Head of caudate nucleus (tissue), 42 donors: ENCODE results near the gene ESPL1.

Experiments
- DNase-seq, 42 donors: peaks; one replicate each; pipeline versions ENCODE4 v3.0.0 to v3.0.0-alpha.2; 2020 to 2021; ENCODE audit warnings: mixed read lengths in 7 of 42
- intact Hi-C: fragments of 100-400 bp; cut with DNase I; formaldehyde crosslinking; loops from one replicate; pipeline ENCODE4 v1.15.0; 2022

The ESPL1 gene

DNA sequence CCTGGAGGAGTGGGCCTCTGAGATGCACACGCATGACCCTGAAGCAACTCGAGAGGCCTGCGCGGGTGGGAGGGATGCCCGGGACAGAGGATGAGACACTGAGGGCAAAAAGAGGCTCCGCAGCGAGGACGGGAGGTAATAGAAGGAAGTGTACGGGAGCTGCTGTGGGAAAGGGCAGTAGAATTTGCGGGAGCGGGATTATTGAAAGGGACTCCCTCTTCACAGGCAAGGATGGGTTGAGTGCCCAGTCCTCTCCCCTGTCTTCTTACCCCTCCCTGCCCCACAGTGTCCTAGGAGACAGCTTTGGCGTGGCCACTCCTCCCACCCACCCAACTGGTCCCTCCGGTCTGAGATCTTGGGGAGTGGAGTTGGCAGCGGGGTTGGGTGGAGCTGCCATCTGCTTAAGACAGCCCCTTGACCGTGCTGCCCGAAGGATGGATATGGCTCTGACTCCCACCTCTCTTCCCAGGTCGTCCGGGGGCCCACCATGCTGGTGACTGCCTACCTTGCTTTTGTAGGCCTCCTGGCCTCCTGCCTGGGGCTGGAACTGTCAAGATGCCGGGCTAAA, 15.7 kb upstream of the ESPL1 start:
- intact Hi-C loops: loop anchor here (5.0 kb wide), 1 partner anchor 40 kb away; no protein-coding TSS in a partner anchor
- peak in 5 of 42 donors; percentile 16 to 67 (median 38) for DNase-seq

DNA sequence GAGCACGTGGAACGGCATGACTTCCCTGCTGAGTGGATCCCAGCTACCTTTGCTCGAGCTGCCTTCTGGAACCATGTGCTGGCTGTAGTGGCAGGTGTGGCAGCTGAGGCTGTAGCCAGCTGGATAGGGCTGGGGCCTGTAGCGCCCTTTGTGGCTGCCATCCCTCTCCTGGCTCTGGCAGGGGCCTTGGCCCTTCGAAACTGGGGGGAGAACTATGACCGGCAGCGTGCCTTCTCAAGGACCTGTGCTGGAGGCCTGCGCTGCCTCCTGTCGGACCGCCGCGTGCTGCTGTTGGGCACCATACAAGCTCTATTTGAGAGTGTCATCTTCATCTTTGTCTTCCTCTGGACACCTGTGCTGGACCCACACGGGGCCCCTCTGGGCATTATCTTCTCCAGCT, 14.8 kb upstream of the ESPL1 start:
- intact Hi-C loops: loop anchor here (5.0 kb wide), 1 partner anchor 41 kb away; no protein-coding TSS in a partner anchor

DNA sequence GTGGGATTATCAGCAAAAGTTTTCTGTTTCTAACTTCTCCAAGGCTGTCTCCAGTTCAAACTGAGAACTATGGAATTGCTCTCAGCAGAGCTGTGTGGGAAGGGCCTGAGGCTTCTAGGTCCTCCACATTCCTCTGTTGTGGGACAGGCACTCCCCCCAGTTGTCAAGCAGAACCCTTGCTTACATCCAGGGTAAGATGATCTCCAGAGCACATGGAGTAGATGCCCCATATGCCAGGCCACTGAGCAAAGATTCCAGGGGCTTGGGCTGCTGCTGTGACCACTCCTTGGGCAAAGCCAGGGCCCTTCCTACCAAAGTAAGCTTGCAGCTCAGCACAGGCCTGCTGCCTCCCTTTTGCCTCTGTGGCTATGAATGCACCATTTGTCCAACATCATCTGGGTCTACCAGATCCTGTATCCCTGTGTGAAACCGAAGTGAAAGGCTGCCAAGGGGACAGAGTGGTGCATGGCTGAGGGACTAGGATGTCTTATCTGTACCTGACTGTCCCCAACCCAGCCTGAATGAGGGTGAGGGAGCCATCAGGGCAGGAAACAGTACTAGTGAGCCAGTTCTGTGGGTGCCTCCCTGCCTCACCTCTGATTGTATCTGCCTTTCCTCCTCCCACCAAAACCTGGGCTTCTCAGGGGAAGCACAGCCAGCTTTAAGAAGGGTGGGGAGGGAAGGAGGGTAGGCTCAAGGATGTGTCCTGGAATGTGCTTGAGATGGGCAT, 13.1 kb upstream of the ESPL1 start:
- intact Hi-C loops: loop anchor here (5.0 kb wide), 1 partner anchor 43 kb away; no protein-coding TSS in a partner anchor

More for the DNA sequence above, 14.8 kb upstream of the ESPL1 start:
- no peak for DNase-seq

DNA sequence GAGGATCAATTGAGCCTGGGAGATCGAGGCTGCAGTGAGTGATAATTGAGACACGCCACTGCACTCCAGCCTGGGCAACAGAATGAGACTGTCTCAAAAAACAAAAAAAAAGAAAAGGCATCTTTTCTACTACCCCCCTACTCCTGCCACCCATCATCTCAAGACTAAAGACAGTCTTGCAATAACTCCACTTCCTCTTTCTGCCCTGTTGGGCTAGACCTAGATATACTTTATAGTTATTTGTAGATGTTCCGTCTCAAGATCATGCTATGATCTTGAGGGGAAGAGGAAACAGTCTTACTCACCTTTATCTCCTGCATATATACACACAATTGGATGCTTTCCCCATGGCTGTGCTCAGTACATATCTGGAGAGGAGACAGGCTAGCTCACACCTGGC, 12.1 kb upstream of the ESPL1 start:
- intact Hi-C loops: no loop called here
- no peak for DNase-seq

More for the DNA sequence above, 13.1 kb upstream of the ESPL1 start:
- no peak for DNase-seq

DNA sequence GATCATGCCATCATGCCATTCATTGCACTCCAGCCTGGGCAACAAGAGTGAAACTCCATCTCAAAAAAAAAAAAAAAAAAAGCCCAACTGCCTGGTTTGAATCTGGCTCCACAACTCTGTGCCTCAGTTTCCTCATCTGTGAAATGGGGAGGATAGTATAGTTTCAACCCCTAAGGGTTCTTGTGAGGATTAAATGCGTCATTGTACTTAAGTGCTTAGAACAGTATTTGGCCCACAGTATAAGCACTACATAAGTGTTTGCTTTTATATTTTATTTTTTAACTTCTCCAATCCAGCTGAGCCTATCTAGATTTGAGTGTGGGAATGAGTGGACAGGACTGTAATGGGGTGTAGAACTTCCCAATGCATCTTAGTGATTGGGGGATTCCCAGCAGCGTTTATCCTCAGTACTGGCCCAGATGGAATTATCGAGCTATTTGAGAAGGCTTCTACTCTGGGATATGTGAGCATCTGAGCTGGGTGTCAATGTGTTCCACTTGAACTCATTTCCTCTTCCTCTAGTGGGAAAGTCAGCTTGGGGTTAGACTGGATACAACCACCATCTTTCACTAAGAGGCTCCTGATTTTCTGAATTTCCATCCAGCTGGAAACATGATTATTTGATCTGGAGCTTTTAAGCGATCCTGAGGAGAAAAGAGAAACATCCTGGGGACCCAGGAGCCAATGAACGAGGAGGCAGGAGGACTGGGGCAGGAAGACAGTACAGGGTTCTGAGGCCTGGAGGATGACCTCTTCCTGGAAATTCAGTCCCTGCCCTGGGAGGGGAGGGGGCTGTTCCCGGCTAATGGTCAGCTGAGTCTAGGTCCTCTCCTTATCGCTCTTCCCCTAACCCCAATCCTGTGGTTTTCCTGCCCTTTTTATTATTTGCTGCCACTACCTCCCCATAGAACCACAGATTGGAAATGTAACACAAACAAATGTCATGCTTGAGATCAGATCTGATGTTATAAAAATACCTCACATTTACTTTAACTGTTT, 9.3 kb upstream of the ESPL1 start:
- intact Hi-C loops: no loop called here
- no peak for DNase-seq

DNA sequence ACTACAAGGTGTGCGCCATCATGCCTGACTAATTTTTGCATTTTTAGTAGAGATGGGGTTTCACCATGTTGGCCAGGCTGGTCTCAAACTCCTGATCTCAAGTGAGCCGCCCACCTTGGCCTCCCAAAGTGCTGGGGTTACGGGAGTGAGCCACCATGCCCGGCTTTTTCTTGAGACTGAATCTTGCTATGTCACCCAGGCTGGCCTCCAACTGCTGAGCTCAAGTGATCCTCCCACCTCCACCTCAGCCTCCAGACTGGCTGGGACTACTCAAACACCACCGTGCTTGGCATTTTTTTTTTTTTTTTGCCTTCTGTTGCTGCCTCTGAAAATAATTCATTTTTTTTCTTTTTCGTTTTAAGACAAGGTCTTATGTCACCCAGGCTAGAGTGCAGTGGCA, 8.2 kb upstream of the ESPL1 start:
- intact Hi-C loops: no loop called here
- no peak for DNase-seq

DNA sequence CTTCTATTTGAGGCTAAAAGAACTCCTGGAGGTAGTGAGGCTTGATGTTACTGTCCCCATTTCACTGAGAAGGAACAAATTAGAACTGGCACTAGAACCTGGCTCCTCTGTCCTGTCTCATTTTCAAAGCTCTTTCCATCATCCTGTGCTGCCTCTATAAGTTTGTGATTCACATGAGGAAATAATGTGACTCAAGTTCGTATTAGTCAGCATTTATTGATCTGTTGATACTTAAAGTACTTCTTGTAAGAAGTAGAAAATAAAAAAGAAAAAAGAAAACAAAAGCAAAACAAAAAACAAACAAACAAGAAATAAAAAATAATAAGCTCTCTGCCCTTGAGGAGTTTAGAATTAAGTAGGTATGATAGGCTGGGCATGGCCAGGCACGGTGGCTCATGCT, 2.3 kb upstream of the ESPL1 start:
- DNase-seq: no peak
- intact Hi-C loops: loop anchor here (5.0 kb wide), 1 partner anchor 53 kb away; no protein-coding TSS in a partner anchor

DNA sequence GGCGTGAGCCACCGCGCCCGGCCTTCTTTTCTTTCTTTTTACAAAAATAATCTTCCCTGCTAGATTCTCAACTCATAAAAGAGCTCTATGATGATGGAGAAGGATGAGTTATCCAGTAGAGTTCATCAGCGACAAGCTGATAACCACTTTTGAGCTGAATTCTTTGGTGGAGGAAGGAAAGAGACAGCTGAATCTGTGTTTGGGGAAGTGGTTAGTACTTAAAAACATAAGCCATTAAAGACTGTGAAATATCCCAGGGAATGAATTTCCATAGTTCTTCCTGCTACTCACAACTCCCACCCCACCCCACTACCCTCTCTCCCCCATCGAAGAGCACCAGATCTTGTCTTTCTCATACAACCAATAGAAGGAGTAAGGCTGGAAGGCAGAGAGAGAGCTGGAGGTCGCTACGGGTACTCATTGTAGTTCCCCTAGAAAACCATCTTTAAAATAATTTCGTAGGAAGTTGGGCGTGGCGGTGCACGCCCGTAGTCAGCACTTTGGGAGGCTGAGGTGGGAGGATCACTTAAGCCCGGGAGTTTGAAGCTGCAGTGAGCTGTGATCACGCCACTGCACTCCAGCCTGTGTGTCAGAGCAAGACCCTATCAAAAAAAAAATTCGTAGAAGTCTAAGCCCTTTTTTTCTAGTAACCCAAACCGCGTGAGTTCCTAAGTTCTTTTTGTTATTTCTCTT, 647 bp upstream of the ESPL1 start:
- intact Hi-C loops: loop anchor here (5.0 kb wide), 1 partner anchor 55 kb away; no protein-coding TSS in a partner anchor
- no peak for DNase-seq

DNA sequence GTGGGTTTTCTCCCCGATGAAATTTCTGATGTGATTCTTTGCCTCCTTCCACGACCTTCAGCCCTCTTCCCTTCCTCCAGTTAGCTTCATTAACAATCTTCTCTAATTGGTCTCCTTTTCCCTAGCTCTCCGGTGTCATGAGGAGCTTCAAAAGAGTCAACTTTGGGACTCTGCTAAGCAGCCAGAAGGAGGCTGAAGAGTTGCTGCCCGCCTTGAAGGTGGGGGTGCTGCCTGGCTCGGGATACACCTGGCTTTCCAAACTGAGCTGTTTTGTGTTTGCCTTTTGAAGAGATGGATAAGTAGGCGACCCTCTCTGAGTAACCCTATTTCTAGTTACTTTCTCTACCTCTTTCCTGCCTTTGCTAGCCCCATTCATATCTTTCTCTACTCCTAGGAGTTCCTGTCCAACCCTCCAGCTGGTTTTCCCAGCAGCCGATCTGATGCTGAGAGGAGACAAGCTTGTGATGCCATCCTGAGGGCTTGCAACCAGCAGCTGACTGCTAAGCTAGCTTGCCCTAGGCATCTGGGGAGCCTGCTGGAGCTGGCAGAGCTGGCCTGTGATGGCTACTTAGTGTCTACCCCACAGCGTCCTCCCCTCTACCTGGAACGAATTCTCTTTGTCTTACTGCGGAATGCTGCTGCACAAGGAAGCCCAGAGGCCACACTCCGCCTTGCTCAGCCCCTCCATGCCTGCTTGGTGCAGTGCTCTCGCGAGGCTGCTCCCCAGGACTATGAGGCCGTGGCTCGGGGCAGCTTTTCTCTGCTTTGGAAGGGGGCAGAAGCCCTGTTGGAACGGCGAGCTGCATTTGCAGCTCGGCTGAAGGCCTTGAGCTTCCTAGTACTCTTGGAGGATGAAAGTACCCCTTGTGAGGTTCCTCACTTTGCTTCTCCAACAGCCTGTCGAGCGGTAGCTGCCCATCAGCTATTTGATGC, 797 bp downstream of the ESPL1 start:
- intact Hi-C loops: loop anchor here (5.0 kb wide), 1 partner anchor 57 kb away; no protein-coding TSS in a partner anchor
- DNase-seq: no peak

DNA sequence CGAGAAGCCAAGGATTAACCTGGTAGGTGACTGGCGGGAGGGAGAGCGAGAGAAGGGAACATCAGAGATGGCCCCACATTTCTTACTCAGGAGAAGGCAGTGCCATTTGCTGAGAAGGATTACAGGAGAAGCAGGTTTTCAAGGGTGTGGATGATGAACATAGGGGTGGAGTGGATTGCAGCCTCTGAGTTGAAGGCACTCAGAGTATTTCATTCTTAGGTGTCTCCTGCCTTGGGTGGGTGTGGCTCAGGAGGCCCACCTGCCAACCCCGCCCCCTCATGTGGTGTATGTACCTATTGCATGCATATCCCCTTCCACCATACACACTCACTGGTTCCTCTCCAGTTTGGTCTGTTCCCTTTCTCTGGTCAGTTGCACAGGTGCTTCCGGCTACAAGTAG, 6.3 kb downstream of the ESPL1 start:
- intact Hi-C loops: no loop called here
- no peak for DNase-seq

DNA sequence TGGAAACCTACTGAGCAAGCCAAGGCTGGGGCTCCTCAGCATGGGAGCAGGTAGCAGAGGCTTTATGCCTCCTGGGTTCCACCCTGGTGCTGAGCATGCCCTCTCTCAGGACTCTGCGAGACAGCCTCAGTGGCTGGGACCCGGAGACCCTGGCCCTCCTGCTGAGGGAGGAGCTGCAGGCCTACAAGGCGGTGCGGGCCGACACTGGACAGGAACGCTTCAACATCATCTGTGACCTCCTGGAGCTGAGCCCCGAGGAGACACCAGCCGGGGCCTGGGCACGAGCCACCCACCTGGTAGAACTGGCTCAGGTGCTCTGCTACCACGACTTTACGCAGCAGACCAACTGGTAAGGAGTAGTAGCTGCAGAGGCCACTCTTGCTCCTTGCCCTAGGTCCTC, 8.4 kb downstream of the ESPL1 start:
- intact Hi-C loops: no loop called here
- no peak for DNase-seq

DNA sequence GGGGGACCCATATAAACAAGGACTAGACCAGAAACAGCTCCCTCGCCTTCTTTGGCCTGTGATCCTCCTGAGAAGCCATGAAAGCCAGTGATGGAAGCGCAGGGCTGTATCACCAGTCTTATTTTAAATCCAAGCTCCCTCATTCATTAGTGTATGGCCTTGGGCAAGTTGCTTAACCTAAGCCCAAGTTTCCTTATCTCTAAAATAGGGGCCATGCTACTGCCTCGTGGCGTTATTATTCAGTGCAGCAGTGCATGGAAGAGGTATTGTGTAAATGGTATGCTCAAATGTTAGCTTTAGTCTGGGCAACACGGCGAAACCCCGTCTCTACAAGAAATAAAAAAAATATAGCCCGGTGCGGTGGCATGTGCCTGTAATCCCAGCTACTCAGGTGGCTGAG, 9.9 kb downstream of the ESPL1 start:
- intact Hi-C loops: no loop called here
- no peak for DNase-seq

DNA sequence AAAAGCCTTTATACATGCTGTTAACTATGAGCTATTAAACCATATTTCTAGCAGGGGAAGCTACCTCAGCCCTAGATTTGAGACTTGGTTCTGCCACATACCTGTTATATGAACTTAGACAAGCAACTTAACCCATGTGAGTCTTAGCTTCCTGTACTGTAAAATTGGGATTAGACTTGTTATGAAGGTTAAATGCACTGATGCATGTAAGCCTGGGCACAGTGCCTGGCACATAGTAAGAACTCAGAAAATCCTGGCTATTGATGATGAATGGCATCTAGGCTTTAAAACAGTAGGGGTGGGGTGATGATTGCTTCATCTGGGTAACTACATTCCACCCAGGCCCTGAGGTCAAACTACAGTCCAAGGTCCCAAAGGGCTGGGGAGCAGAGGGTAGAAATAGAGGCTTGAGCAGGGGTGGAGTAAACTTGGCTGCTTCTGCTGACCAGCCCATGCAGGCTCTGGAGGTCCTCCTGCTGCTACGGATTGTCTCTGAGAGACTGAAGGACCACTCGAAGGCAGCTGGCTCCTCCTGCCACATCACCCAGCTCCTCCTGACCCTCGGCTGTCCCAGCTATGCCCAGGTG, 11.3 kb downstream of the ESPL1 start:
- DNase-seq: no peak
- intact Hi-C loops: no loop called here

DNA sequence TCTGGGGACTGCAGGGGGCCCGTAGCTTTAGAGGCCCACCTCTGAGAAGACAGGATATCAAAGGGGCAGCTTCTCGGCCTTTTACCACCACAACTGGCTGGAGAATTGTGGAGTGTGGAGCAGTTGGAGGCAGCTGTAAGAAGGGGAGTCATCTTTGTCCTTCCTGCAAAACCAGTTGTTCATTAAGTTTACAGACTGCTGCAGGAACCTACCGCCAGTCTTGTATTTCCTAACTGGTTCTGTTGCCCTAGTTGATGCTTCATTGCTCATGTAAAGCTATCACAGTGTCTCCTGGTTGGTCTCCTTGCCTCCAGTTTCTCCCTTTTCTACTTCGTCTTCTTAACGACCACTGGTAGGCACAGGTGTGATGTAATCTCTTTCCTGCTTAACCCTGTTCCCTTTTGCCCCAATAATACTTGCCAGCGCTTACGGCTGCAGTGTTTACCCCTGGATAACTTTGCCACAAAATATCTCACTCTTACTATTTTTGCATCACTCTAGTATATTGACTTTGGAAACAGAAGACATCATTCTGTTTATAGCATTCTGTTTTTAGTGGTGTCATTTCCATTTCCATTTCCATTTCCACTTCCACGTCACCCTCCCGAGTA, 11.9 kb downstream of the ESPL1 start:
- intact Hi-C loops: no loop called here
- no peak for DNase-seq

DNA sequence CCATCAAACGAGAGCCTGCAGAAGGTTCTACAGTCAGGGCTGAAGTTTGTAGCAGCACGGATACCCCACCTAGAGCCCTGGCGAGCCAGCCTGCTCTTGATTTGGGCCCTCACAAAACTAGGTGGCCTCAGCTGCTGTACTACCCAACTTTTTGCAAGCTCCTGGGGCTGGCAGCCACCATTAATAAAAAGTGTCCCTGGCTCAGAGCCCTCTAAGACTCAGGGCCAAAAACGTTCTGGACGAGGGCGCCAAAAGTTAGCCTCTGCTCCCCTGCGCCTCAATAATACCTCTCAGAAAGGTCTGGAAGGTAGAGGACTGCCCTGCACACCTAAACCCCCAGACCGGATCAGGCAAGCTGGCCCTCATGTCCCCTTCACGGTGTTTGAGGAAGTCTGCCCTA, 18.3 kb downstream of the ESPL1 start:
- no peak for DNase-seq
- intact Hi-C loops: no loop called here

DNA sequence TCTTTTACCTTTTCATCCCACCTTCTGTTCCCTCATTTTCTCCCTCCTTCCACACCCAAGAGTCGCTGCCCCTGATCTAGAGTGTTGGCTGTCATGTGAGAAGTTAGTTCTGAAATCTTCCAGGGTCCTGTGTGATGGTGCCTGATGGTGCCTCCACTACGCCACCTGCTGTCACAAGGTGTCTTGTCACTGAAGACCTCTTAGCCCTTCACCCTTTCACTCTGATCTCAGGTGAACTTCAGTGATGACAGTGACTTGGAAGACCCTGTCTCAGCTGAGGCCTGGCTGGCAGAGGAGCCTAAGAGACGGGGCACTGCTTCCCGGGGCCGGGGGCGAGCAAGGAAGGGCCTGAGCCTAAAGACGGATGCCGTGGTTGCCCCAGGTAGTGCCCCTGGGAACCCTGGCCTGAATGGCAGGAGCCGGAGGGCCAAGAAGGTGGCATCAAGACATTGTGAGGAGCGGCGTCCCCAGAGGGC, 19.7 kb downstream of the ESPL1 start:
- peak; percentile 36 to 87 (median 73) for DNase-seq
- intact Hi-C loops: loop anchor here (2.0 kb wide), 1 partner anchor 75 kb away; no protein-coding TSS in a partner anchor

DNA sequence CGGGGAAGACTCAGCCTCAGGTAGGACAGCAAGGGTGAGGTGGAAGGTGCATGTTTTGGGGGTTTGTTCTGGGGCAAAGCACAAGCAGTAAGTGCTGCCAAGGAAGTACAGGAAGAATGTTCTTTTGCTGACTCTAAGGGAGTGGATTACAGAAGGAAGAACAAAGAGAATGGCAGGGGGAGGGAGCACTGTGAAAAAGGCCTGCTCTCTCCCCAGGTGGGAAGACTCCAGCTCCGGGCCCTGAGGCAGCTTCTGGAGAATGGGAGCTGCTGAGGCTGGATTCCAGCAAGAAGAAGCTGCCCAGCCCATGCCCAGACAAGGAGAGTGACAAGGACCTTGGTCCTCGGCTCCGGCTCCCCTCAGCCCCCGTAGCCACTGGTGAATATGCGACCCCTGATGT, 20.2 kb downstream of the ESPL1 start:
- intact Hi-C loops: loop anchor here (2.0 kb wide), 1 partner anchor 76 kb away; no protein-coding TSS in a partner anchor
- no peak for DNase-seq
